GM18519 (cell line): ENCODE measurements around the gene ZNF429.
"Not testable (repeated sequence)": the region's sequence is repeated elsewhere in the genome, so short reads cannot be mapped to it uniquely, and the experiment has no call there.

ENCODE experiments used
- ATAC-seq: cut with Tn5 transposase; IDR thresholded peaks from one replicate; pipeline ENCODE4 v1.9.1; 2021; ENCODE audit warnings: mild to moderate bottlenecking, moderate library complexity; ENCODE audit not compliant: unreplicated experiment, low FRiP score

Gene ZNF429

DNA sequence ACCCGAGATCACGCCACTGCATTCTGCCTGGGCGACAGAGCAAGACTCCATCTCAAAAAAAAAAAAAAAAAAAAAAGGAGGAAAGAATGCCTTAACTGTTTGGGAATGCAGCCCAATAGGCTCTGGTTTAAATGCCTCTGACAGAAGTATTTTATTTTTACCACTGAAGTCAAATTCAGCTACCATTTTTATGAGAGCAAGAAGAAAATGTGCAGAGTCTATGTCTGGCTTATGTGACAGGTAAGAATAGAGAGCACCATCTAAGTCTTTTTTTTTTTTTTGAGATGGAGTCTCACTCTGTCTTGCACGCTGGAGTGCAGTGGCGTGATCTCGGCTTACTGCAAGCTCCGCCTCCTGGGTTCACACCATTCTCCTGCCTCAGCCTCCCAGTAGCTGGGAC, 7.2 kb downstream of the ZNF429 start:
- ATAC-seq, result not testable (repeated sequence)

- no peak for ATAC-seq
These were observed 8.2 kb downstream of the ZNF429 start for GRCh38 chr19:21513651-21514050.

DNA sequence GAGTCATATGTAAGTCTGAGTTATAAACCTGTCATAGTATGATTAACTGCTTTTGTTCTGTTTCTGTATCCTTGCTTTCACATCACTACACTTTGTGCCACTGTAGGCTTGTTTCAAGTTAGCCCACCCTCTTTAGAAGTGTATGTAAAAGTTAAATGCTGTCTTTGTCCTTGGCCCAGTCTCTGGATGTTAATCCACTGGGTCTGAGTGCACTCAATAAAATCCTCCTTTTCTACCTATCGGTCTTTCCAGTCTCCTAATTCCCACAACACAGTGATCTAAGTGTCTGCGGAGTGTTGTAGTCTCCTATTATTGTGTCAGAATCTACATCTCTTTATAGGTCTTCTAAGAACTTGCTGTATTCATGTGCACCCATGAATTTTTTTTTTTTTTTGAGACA, 14.1 kb downstream of the ZNF429 start:
- no peak for ATAC-seq

- ATAC-seq, result no peak
These were observed 27.5 kb downstream of the ZNF429 start for GRCh38 chr19:21532904-21533303.

- not testable (repeated sequence) for ATAC-seq
These were observed 31.4 kb downstream of the ZNF429 start for GRCh38 chr19:21536741-21537290.

- ATAC-seq, result no peak
These were observed 54.0 kb downstream of the ZNF429 start for GRCh38 chr19:21559444-21559843.

DNA sequence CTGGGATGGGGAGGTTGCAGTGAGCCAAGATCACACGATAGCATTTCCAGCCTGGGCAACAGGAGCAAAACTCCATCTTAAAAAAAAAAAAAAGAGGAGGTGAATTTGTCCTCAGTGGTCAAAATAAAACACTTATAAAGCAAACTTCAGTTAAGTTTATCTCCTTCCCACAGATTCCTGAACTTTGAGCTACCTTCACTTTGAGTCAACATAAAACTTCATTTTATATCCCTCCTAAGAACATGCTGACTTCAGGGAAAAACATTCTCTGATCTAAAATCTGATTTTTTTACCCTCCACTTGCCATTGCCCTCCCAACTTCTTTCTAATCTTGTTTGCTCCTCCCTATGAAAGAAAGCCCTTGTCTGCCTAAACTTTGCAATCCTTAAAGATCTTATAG, 59.0 kb downstream of the ZNF429 start:
- ATAC-seq, result no peak

DNA sequence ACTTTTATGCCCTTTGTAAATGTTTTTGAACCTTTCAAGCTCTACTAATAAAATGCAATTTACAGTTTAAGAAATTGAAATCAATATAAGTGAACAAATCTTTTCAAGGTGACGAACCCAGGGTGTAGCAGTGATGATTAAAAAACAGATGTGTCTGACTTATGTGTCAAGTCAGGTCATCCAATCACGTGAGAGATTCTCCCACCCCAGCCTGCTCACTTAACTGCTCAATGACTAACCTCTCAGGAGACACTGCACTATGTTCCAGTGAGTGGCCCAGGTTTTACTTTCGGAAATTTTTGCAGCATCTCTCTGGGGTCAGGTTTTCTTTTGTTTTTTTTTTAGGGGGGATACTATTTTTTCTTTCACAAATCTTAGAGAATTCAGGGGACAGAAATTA, 60.7 kb downstream of the ZNF429 start:
- ATAC-seq, result no peak

DNA sequence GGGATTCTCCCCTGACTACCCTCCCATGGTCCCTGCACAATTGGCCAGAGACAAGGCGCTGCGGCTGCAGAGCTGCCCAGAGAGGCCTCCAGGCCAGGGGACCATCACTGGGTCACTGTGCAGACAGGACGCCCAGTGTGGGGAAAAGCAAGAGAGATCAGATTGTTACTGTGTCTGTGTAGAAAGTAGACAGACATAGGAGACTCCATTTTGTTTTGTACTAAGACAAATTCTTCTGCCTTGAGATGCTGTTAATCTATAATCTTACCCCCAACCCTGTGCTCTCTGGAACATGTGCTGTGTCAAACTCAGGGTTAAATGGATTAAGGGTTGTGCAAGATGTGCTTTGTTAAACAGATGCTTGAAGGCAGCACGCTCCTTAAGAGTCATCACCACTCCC, 62.4 kb downstream of the ZNF429 start:
- not testable (repeated sequence) for ATAC-seq

DNA sequence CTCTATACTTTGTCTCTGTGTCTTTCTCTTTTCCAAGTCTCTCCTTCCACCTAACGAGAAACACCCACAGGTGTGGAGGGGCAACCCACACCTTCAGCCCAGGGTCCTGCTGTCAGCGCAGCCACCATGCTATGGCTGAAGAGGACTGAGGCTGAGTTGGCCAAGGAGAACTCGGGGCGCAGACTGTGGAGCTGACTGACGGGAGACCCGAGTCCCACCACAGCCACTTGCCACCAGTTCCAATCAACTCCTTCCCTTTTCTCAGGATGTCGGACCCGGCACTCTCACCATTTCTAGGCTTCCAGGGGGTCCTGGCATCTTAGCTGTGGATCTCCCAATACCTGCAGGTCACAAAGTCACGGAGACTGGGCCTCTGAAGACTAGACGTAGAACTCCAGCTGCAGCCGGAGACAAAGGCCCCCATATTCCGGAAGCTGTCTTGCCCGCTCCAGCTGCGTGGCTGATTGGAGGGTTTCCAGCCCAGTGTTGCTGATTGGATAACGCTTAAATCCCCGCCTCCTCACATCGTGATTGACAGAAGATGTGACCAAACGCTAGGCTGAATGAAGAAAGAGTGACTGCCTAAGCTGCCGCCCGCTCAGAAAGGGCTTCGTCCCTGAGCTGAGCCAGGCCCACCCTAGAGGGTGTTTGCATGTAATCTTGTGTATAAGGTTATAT, 63.6 kb downstream of the ZNF429 start:
- no peak for ATAC-seq

DNA sequence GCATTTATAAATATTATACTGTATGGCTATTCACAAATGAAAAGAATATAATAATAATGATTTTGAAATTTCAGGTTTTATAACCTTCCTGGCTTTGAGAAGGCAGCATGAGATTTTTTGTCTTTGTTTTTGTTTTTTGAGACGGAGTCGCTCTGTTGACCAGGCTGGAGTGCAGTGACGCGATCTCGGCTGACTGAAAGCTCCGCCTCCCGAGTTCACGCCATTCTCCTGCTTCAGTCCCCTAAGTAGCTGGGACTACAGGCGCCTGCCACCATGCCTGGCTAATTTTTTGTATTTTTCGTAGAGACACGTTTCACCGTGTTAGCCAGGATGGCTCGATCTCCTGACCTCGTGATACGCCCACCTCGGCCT, 64.1 kb downstream of the ZNF429 start:
- no peak for ATAC-seq

DNA sequence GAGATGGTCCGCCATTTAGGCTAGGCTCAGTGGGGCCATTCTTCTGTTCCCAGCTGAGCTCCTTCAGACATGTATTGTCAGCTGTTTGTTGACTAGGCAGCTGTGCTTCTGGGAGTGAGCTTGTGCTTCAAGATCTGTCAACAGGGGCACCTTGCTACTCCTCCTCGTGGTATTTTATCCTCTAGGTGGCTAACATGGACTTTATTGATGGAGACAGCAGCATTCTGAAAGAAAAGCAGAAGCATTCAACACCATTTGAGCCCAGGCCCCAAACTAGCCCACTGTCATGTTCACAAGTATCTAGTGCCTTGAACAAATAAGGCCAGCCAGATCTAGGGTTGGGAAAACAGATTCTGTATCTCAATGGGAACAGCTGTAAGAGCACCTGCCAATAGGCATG, 65.9 kb downstream of the ZNF429 start:
- ATAC-seq, result no peak

- no peak for ATAC-seq
These were observed 69.2 kb downstream of the ZNF429 start for GRCh38 chr19:21574607-21575006.

GRCh38 chr19:21576481-21576880, 71.1 kb downstream of the ZNF429 start:
- ATAC-seq, result no peak

DNA sequence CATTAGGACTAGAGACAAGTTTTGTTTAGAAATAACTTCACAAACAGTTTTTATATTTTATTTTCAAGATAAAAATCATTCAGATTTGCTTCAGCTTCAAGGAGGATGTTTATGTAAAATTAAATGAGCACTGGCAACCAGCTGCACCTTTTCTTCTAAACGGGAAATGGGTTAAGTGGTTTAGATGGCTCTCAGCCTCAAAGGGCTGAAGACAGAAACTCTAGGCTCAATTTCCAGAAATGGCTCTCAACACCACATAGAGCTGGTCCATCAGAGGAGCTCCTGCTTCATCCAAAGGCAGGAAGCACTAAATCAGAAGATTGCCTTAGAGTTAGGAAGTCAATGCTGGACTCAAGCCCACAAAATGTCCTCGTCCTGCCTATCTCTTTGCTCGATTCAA, 74.7 kb downstream of the ZNF429 start:
- ATAC-seq, result no peak

DNA sequence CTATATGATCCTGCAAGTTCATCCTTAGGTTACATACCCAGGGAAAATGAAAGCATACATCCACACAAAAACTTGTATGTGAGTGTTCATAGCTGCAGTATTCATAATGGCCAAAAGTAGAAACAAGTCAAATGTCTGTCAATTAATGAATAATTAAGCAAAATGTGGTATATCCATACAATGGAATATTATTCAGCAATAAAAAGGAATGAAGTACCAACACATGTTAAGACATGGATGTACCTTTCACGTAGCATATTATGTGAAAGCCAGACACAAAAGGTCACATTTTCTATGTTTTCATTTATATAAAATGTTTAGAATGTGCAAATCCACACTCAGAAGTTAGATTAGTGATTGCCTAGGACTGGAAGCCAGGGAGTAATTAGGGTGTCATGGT, 75.4 kb downstream of the ZNF429 start:
- ATAC-seq, result no peak

GRCh38 chr19:21581646-21582240, 76.3 kb downstream of the ZNF429 start:
- no peak for ATAC-seq

- no peak for ATAC-seq
These were observed 79.1 kb downstream of the ZNF429 start for GRCh38 chr19:21584537-21584936.

DNA sequence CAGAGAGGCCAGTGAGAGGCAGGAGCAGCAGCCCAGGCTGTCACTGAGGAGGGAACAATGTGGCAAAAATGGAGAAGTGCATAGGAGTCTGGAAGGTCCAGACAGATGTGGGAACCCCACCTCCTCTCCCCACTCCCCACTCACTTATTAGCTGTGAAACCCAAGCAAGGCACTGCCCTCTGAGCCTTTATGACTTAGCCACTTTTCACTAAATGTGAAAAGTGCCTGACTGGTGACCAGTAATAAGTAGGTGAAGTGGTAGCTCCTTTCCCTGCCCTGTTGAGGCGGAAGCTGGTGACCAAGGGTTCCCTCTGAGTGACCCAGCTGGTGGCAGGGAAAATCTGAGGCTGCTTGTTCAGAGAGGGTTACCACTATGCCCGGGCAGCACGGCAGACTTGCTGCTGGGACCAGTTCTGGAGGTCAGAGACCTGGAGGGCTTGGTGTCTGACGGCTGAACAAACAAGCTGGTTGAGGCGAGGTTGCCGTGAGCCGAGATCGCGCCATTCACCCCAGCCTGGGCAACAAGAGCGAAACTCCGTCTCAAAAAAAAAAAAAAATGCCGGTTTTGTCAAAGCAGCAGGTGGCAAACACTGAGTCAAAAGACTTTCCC, 80.0 kb downstream of the ZNF429 start:
- no peak for ATAC-seq

DNA sequence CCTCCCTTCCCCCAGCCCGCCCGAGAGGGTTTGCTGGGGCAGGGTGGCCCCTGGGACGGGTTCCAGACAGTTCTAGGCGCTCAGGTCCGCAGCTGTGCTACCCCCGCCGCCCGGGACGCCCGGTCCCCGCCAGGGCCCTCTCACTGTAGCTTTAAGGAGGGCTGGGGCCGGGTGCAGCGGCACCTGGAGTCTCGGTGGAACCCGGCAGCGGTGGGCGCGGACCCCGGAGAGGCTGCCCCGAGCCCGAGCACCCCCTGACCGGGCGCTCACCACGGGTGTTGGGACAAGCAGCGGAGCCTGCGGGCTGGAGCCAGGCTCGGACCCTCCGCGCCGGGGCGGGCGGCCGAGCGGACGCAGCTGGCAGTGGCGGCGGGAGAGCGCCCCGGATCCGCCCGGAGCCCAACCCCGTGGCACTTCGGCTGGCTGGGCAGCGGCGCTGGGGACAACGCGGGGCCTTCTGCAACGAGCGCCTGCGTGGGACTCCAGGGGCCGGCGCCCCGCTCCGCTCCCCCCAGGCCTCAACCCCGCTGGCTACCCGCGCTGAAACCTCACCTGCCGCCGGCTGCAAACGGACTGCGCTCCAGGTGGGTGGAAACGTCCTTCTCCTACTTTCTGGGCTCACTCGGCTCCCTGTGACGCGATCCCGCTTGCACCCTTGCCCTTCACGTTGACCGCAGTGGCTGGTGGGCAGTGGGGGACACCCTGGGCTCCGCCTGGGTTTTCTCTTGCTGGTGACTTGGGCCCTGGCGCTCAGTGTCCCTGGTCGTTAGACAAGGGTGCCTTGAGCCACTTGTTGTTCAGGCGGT, 81.1 kb downstream of the ZNF429 start:
- no peak for ATAC-seq

DNA sequence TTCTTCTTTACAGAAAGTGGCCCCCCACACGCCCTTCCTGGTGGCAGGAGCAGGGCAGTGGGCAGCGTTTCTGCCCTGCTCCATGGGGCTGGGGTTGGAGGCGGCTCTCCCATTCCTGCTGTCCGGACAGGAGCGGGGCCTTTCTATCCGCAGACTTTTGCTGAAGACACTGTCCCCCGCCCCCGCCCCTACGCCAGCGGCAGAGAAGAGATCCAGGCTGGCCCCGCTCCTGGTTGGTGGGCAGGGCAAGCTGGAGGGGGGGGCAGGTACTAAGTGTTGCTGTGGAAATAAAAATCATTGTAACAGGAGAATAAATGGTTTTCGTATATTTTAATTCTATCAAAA, 81.7 kb downstream of the ZNF429 start:
- ATAC-seq, result no peak
